HG03139 (cell line): ENCODE data around the gene PPIG.
A peak's percentile ranks its signal among the peaks of the same experiment; 100 is the strongest.
"Not testable (repeated sequence)": the region's sequence is repeated elsewhere in the genome, so short reads cannot be mapped to it uniquely, and the experiment has no call there.

Source experiments
- ATAC-seq: cut with Tn5 transposase; IDR thresholded peaks from one replicate; pipeline ENCODE4 v1.9.1; 2021; ENCODE audit not compliant: unreplicated experiment

Gene PPIG

GRCh38 chr2:169584005-169584877 is at the start of gene PPIG:
PPIG (plus strand) TSS chr2:169584351; CDS start chr2:169604042, 19,691 bp downstream.
- ATAC-seq, result peak; percentile 89

- not testable (repeated sequence) for ATAC-seq
Measured at GRCh38 chr2:169539460-169539859, 44.7 kb upstream of the PPIG start.

- no peak for ATAC-seq
Measured at GRCh38 chr2:169540146-169540545, 44.0 kb upstream of the PPIG start.

- ATAC-seq, result no peak
Measured at GRCh38 chr2:169542433-169542832, 41.7 kb upstream of the PPIG start.

- no peak for ATAC-seq
Measured at GRCh38 chr2:169546756-169547155, 37.4 kb upstream of the PPIG start.

GRCh38 chr2:169561364-169561763 is 22.8 kb upstream of the PPIG start:
- no peak for ATAC-seq

GRCh38 chr2:169562084-169562483 is 22.1 kb upstream of the PPIG start:
- ATAC-seq, result not testable (repeated sequence)

- ATAC-seq, result no peak
Measured at GRCh38 chr2:169562519-169562918, 21.6 kb upstream of the PPIG start.

- no peak for ATAC-seq
Measured at GRCh38 chr2:169565686-169566085, 18.5 kb upstream of the PPIG start.

- no peak for ATAC-seq
Measured at GRCh38 chr2:169569948-169570347, 14.2 kb upstream of the PPIG start.

- not testable (repeated sequence) for ATAC-seq
Measured at GRCh38 chr2:169570752-169571151, 13.4 kb upstream of the PPIG start.

GRCh38 chr2:169571571-169571970 is 12.6 kb upstream of the PPIG start:
- no peak for ATAC-seq

- ATAC-seq, result no peak
Measured at GRCh38 chr2:169572189-169572588, 12.0 kb upstream of the PPIG start.

- no peak for ATAC-seq
Measured at GRCh38 chr2:169572821-169573159, 11.4 kb upstream of the PPIG start.

- peak; percentile 99 for ATAC-seq
Measured at GRCh38 chr2:169573160-169573973, 10.8 kb upstream of the PPIG start, which contains the start of gene FASTKD1. FASTKD1 (minus strand) TSS chr2:169573865; CDS start chr2:169572029, 1,836 bp downstream.

- ATAC-seq, result no peak
Measured at GRCh38 chr2:169573974-169574299, 10.2 kb upstream of the PPIG start.

GRCh38 chr2:169574539-169574938 is 9.6 kb upstream of the PPIG start:
- ATAC-seq, result not testable (repeated sequence)

- not testable (repeated sequence) for ATAC-seq
Measured at GRCh38 chr2:169575264-169575663, 8.9 kb upstream of the PPIG start.

- ATAC-seq, result no peak
Measured at GRCh38 chr2:169579044-169579443, 5.1 kb upstream of the PPIG start.

GRCh38 chr2:169582552-169583266 is 1.4 kb upstream of the PPIG start:
- not testable (repeated sequence) for ATAC-seq

- no peak for ATAC-seq
Measured at GRCh38 chr2:169583518-169583917, 633 bp upstream of the PPIG start.
